Measurements from ENCODE around the gene PCDHAC1.
"Not testable (repeated sequence)": the region's sequence is repeated elsewhere in the genome, so short reads cannot be mapped to it uniquely, and the experiment has no call there.

PCDHAC1 gene, protein sequence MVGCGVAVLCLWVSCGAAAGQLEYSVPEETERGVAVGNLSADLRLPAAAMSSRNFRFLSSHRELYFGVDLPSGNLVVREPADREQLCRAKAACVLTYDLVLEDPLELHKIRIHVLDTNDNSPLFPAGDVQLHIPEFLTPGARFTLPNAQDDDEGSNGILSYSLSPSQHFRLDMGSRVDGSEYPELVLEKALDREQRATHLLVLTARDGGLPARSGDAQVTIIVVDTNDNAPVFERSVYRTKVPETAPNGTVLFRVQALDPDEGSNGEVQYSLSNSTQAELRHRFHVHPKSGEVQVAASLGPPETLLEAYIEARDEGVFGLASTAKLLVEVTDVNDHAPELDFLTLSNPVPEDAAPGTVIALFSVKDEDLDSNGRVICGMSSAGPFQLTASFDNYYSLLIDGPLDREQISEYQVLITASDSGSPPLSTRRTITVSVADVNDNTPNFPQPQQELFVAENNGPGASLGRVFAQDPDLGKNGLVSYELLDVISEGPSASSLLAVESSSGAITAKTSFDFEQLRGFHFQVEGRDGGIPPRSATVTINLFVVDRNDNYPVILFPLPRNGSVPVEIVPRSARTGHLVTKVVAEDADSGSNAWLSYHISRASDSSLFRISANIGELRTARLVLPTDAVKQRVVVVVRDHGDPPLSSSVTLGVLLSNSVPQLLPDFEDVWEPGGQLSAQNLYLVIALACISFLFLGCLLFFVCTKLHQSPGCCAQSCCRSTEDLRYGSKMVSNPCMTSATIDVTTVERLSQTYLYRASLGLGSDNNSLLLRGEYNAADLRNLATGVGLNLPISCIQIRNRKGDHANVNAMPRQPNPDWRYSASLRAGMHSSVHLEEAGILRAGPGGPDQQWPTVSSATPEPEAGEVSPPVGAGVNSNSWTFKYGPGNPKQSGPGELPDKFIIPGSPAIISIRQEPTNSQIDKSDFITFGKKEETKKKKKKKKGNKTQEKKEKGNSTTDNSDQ

DNA sequence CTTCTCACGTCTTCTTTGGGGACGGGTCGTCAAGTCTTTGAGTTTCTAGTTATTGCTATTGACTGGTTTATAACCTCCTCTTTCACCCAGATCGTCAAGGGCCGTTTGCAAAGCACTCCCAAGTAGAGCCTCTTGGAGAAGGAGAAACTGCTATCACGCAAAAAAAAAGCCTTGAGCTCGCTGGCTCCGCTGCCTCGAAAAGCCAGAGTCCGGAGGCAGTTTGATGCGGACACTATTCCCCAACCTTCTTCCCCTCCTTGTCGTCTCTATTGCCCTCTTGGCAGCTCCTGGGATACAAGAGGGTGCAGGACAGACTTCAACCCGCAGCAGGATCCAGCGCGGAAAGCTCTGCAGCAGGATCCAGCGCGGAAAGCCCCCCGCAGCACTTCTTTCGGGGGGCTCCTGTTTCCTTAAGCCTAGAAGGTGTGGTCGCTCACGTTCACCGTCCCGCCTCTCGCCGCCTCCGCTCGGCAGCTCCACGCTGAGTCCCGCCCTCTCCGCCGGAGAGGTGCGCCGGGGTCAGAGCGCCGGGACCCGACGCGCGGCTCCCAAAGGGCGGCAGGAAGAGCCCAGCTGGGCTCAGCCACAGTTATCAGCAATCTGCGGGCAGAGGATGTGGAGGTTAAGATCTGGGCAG, at the start of gene PCDHAC1:
Gene PCDHAC1, plus strand, starts transcription at position 494 of the 637 bp plus-strand sequence. CDS start 594 bp downstream, outside the sequence.
- DNase-seq: no peak

GRCh38 chr5:140876541-140877261, 49.4 kb upstream of the PCDHAC1 start:
- DNase-seq: not testable (repeated sequence)

GRCh38 chr5:140877262-140877581, 48.9 kb upstream of the PCDHAC1 start:
- DNase-seq: no peak

DNA sequence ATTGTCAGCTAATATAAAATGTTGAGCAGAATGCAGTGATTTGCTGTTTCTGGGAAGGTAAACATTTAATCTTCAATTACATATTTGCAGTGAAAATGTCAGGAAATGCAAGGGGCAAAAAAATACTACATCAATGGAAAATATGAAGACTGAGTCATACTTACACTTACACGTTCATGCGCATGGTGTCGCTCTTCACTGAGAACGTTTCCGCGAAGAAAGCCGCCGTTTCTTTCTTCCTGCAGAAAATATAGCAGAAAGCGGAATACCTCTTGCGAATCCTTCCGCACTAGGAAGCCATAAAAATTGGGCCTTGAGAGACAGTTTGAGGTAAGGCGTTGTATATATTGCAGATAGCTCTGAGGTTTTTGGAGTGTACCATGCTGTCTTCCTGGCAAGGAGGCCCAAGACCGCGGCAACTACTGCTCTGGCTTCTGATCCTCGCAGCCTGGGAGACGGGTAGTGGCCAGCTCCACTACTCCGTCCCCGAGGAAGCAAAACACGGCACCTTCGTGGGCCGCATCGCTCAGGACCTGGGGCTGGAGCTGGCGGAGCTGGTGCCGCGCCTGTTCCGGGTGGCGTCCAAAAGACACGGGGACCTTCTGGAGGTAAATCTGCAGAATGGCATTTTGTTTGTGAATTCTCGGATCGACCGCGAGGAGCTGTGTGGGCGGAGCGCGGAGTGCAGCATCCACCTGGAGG, 44.1 kb upstream of the PCDHAC1 start, which contains the start of gene PCDHA13:
Gene PCDHA13, plus strand, starts transcription at position 236 of the 702 bp plus-strand sequence. Its CDS starts 145 bp downstream, at position 381.
- DNase-seq: no peak

GRCh38 chr5:140882591-140882899, 43.6 kb upstream of the PCDHAC1 start:
- DNase-seq: no peak

DNA sequence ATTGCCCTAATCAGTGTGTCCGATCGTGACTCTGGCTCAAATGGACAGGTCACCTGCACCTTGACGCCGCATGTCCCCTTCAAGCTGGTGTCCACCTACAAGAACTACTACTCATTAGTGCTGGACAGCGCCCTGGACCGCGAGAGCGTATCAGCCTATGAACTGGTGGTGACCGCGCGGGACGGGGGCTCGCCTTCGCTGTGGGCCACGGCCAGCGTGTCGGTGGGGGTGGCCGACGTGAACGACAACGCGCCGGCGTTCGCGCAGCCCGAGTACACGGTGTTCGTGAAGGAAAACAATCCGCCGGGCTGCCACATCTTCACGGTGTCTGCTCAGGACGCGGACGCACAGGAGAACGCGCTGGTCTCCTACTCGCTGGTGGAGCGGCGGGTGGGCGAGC, 42.7 kb upstream of the PCDHAC1 start:
- DNase-seq: no peak

DNA sequence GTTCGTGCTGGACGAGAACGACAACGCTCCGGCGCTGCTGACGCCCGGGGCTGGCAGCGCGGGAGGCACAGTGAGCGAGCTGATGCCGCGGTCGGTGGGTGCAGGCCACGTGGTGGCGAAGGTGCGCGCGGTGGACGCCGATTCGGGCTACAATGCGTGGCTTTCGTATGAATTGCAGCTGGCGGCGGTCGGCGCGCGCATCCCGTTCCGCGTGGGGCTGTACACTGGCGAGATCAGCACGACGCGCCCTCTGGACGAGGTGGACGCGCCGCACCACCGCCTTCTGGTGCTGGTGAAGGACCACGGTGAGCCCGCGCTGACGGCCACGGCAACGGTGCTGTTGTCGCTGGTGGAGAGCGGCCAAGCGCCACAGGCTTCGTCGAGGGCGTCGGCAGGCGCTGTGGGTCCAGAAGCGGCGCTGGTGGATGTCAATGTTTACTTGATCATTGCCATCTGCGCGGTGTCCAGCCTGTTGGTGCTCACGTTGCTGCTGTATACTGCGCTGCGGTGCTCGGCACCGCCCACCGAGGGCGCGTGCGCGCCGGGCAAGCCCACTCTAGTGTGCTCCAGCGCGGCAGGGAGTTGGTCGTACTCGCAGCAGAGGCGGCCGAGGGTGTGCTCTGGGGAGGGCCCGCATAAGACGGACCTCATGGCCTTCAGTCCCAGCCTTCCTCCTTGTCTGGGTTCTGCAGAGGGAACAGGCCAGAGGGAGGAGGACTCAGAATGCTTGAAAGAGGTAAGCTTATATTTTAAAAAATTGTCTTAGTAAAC, 42.0 kb upstream of the PCDHAC1 start:
- no peak for DNase-seq

DNA sequence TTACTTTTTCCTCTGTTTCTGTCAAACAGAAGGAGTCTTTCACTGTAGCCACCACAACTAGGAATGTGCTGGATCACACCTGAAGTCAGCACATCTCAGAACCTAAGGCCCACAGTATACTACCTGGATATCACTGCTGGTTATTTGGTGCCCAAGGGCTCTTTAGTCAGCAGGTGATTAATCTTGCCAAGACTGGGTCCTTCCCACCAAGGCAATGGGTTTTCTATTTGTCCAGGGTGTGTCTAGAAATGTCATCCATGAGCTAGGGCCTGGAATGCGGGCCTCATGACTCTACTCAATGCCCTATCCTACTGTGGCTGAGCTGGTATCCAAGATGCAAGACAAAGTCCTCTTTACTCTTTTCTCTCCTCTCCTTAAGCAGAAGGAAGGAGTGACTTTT, 9.8 kb upstream of the PCDHAC1 start:
- DNase-seq: no peak

DNA sequence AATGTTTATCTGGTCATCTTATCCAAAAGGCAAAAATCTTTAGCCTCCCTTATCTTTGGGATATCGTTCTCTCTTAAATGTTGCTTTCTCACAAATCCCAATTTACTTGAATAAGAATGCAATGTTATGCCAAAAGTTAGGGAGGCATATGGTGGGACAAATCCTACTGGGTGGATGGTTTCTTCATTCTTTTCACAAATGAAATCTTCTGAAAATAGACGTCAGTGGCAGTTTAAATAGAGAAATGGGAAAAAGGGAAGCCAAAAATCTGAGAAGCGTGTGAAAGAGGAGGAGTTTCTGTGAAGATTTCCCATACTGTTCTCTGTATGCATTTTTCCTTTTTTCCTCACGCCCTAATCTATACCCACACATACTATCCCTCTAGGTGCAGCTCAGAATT, 2.5 kb upstream of the PCDHAC1 start:
- no peak for DNase-seq

DNA sequence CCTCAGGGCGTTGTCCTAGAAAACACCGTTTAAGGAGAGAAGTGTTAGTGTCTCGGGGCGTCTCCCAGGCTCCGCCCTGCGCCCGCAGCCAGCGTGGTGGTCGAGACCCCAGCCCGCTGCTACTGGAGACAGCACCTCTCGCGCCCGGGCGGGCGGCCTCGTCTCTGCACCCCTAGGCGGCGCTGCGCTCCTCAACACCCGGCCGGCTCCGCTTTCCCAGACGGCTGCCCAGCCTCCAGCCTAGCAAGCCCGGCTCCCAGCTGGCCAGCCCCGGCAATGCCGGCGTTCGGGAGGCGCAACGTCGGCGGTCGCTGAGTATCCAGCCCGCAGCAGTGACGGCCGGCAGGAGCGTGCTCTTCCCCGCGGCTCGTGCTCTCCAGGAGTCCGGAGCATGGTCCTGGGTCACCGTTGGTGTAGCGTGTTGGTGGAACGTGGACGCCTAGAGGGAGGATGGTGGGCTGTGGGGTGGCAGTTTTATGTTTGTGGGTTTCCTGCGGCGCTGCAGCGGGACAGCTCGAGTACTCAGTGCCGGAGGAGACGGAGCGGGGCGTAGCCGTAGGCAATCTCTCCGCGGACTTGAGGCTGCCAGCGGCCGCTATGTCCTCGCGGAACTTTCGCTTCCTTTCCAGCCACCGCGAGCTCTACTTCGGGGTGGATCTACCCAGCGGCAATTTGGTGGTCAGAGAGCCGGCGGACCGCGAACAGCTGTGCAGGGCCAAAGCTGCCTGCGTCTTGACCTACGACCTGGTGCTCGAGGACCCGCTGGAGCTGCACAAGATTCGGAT, 536 bp downstream of the PCDHAC1 start:
- no peak for DNase-seq

- DNase-seq: no peak
These were observed 1.1 kb downstream of the PCDHAC1 start for GRCh38 chr5:140927228-140927573.

GRCh38 chr5:140934964-140935606, 9.0 kb downstream of the PCDHAC1 start:
- DNase-seq: no peak

DNA sequence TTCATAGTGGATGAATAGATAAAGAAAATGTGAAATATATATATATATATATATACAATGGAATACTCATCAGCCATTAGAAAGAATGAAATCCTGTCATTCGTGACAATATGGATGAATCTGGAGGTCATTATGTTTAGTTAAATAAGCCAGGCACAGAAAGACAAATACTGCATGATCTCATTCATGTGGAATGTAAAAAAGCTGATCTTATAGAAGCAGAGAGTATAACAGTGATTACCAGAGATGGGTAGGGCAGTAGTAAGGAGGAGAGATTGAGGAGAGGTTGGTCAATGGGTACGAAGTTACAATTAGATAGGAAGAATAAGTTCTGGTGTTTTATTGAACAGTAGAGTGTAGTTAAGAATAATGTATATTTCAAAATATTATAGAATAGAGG, 20.5 kb downstream of the PCDHAC1 start:
- no peak for DNase-seq

- no peak for DNase-seq
These were observed 25.5 kb downstream of the PCDHAC1 start for GRCh38 chr5:140951636-140952035.

DNA sequence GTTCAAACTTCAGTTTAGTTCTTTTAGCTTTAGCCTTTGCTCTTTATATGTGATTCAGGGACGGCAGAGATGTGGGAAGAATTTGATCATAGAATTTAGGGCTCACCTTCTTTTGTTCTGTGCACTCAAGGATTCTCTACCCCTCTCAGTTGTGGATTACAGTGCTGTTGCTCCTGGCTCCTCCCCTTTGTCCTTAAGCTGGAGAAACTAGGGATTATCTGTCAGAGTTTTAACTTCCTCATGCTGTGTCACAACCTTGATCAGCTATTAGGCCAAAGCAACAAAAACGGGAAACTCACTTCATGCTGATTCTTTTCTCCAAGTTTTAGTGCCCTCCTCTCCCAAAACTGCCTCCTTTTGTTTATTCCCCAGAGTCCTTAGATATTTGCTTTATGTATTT, 27.1 kb downstream of the PCDHAC1 start:
- peak in 1 of 2 experiments; percentile 27 for DNase-seq

GRCh38 chr5:140962190-140962589, 36.1 kb downstream of the PCDHAC1 start:
- no peak for DNase-seq

DNA sequence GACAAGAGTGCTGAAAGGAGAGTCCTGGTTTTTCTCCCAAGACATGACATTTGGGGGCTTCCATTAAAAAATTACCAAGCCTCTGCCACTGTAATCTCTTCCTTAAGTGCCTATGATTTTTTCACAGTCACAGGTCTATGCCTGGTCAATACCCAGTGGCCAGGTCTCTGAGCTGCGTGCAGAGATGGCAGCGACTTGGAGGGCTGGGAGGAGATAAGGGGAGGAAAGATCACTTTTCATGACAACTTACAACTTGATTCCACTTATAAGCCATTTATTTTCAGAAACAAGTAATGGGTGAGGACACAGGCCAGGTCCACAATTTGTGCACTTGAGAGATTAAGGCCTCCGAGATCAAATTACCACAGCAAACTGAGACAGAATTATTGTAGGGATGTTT, 38.3 kb downstream of the PCDHAC1 start:
- DNase-seq: no peak

DNA sequence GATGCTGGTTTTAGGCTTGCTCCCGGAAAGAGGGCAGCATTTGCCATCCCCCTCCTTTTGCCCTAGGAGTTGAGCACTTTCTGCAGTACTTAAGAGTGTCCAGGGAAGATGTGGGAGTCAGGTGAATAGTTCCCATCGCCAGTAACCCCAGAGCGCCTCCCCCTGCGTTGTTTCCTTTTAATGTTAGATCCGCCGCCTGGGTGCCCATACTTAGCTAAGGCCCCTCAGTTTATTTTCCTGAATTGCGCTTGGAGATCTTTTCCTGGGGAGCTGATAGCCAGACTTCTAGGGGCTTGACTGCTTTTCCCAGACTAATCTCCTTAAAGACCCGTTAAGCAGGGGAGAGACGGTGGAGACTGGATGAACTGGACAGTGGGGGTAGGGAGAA, 39.8 kb downstream of the PCDHAC1 start:
- no peak for DNase-seq

DNA sequence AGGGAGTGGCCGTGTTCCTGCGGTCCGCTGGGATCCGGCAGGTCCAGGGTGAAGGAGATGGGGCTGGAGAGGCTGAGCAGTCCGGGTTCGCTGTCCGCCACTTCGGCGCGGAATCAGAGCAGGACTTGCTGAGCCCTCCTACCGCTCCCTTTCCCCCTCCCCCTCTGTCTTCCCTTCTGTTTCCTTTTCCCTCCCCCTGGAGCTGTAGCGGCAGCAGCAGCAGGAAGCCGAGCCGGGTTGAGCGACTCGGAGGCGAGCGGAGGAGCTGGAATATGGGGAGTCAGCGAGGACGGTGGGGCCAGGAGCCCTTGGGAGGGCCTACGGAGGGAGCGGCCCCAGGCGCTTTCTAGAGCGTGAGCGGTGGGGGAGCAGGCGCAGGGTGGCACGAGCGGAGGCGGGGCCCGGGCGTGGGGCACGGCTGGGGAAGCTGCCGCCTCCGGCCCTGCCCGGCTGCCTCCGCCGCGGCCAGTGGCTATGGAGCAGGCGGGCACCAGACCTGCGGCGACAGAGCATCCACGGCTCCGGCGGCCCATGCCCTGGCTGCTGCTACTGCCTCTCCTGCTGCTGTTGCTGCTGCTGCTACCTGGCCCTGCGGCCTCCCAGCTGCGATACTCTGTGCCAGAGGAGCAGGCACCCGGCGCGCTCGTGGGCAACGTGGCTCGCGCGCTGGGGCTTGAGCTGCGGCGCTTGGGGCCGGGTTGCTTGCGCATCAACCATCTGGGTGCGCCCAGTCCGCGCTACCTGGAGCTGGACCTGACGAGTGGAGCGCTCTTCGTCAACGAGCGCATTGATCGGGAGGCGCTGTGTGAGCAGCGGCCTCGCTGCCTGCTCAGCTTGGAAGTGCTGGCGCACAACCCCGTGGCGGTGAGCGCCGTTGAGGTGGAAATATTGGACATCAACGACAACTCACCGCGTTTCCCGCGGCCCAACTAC, 40.5 kb downstream of the PCDHAC1 start, which contains the start of gene PCDHAC2:
Gene PCDHAC2, plus strand, starts transcription at position 184 of the 933 bp plus-strand sequence. Its CDS starts 291 bp downstream, at position 475.
- no peak for DNase-seq

All from Kasumi-1 (cell line).